OCI-LY3 (cell line): ENCODE data around the gene ZNF444.

Experiments
- EZH2phosphoT487 ChIP-seq: fragments of 200-600 bp; shearing (Covaris generic); IDR thresholded peaks from 2 replicates; pipeline ENCODE4 v1.6.1; 2018; ENCODE audit warnings: antibody characterized with exemption, mixed run types, low read depth
- TF ChIP-seq, protein P1 (sequence below): fragments of 200-600, 300-600 bp; sonication (generic); IDR thresholded peaks from 2 replicates; pipeline ENCODE4 v1.5.1; 2014; ENCODE audit warnings: antibody characterized with exemption, low read length, low read depth

DNA sequence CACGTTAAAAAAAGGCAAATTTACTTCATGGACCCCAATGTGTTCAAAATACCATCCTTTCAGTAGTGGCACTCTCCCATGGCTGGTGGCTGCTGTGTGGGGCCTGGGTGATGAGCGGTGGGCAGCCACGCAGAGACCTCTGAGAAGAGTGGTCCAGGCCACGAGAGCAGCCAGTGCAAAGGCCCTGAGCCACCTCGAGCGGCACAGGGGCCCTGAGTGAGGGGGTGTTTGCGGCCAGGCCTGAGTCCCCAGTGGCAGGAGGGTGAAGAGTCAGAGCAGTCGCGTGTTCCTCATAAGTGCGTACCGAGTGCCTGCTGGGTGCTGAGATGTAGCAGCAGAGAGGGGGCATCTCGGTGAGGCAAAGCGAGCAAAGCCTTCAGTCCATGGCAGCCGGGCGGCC is 7.0 kb downstream of the ZNF444 start:
- TF ChIP-seq, protein P1, sequence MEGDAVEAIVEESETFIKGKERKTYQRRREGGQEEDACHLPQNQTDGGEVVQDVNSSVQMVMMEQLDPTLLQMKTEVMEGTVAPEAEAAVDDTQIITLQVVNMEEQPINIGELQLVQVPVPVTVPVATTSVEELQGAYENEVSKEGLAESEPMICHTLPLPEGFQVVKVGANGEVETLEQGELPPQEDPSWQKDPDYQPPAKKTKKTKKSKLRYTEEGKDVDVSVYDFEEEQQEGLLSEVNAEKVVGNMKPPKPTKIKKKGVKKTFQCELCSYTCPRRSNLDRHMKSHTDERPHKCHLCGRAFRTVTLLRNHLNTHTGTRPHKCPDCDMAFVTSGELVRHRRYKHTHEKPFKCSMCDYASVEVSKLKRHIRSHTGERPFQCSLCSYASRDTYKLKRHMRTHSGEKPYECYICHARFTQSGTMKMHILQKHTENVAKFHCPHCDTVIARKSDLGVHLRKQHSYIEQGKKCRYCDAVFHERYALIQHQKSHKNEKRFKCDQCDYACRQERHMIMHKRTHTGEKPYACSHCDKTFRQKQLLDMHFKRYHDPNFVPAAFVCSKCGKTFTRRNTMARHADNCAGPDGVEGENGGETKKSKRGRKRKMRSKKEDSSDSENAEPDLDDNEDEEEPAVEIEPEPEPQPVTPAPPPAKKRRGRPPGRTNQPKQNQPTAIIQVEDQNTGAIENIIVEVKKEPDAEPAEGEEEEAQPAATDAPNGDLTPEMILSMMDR: no peak
- TF ChIP-seq EZH2phosphoT487: no peak
